Right ventricle myocardium inferior (tissue), 1 donor: ENCODE results near the gene LTO1. TPM values are rescaled to one million over a fixed set of nuclear protein-coding genes. Genes with fewer than 3 reads are reported as not detected.
A peak's percentile ranks its signal among the peaks of the same experiment; 100 is the strongest.

Experiments
- ATAC-seq: fragments of 200-7000 bp; cut with Tn5 transposase; one replicate; pipeline ENCODE4 v1.9.1; 2020; ENCODE audit warnings: mild to moderate bottlenecking, moderate library complexity
- DNase-seq: peaks from one replicate; pipeline ENCODE4 v3.0.0; 2021; ENCODE audit errors: missing footprints
- intact Hi-C: fragments of 100-400 bp; cut with DNase I; formaldehyde crosslinking; loops from one replicate; pipeline ENCODE4 v1.11.0; 2022
- total RNA-seq: library from RNA; stranded (reverse); fragmentation: NEBNext Ultra II Directional; extraction: Animal tissue kit (Norgen Biotek cat#: 25700); gene quantifications from one replicate; pipeline ENCODE4 v1.2.1, GENCODE V29; 2021
- donor health status: DM: no; HTN: yes; CAD: no; lungs with severe emphysema.

The LTO1 gene
- total RNA-seq, 1 donor from 2014 or later, result 9.2 TPM

GRCh38 chr11:69664103-69664775 is 10.9 kb downstream of the LTO1 start:
- DNase-seq, result no peak
- no peak for ATAC-seq
- intact Hi-C loops, result no loop called here

GRCh38 chr11:69663326-69663725 is 11.8 kb downstream of the LTO1 start:
- no peak for DNase-seq
- no peak for ATAC-seq
- intact Hi-C loops, result no loop called here

GRCh38 chr11:69662806-69663205 is 12.3 kb downstream of the LTO1 start:
- intact Hi-C loops, result no loop called here
- ATAC-seq (no peak), DNase-seq (peak; percentile 59)

DNA sequence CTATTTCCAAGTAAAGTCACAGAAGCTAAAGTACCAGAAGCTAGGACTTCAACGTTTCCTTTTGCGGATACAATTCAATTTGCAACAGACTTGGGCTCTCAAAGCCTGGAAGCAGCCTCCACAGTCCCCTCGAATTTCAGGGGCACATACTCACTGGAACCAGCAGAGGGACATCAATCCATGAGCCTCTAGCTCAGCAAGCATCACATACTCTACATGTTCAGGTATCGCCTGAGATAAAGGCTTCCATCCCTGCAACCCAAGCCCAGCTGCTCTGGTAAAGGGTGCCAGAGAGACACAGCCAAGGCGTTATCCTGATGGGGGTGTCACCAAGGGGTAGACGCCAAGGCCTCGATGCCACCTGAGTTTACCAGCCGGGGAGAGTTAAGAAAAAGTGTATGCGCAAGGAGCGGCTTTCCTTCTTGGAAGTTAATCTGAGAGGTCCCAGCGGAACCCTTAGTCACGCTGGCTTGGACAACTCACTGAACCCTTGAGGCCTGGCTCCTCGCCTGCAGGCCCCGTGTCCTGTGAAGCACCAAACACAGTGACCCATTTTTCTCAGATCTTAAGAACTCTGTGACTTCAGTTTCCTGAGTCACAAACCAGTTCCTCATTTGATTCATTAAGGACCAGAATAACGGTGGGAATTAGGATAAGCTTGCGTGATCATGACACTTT is 13.0 kb downstream of the LTO1 start:
- intact Hi-C loops, result no loop called here
- ATAC-seq (peak; percentile 58), DNase-seq (no peak)

DNA sequence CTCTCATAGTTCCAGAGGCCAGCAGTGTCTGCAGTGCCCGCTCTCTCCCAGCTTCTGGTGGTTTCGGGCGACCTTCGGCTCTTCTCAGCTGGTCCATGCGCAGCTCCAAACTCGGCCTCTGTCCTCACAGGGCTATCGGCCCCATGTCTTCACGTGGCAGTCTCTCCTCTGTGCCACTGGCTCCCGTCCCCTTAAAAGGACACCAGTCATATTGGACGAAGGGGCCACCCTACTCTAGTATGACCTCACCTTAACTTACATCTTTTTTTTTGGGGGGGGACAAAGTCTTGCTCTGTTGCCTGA is 13.8 kb downstream of the LTO1 start:
- ATAC-seq, result no peak
- intact Hi-C loops, result no loop called here
- no peak for DNase-seq

GRCh38 chr11:69660001-69660500 is 15.1 kb downstream of the LTO1 start:
- DNase-seq, result no peak
- ATAC-seq, result no peak
- intact Hi-C loops, result no loop called here

DNA sequence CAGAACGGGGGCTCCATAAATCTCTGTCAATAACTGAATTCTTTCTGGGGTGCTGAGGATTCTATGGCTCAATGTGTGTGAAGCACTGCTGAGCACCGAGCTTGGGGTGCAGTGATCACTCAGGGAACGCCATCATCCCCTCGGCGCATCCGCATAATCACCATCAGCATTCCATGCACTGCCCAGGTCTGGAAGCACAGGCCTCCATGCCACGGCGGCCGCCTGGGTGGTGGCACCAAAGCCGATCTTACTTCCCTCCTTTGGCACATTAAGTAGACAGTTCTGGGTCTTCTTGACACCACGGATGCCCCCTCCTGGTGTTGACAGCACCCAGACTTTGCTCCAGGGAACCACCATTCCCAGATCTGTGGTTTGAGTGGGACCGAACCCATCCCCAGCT is 15.6 kb downstream of the LTO1 start:
- ATAC-seq (no peak), DNase-seq (no peak)
- intact Hi-C loops, result no loop called here

DNA sequence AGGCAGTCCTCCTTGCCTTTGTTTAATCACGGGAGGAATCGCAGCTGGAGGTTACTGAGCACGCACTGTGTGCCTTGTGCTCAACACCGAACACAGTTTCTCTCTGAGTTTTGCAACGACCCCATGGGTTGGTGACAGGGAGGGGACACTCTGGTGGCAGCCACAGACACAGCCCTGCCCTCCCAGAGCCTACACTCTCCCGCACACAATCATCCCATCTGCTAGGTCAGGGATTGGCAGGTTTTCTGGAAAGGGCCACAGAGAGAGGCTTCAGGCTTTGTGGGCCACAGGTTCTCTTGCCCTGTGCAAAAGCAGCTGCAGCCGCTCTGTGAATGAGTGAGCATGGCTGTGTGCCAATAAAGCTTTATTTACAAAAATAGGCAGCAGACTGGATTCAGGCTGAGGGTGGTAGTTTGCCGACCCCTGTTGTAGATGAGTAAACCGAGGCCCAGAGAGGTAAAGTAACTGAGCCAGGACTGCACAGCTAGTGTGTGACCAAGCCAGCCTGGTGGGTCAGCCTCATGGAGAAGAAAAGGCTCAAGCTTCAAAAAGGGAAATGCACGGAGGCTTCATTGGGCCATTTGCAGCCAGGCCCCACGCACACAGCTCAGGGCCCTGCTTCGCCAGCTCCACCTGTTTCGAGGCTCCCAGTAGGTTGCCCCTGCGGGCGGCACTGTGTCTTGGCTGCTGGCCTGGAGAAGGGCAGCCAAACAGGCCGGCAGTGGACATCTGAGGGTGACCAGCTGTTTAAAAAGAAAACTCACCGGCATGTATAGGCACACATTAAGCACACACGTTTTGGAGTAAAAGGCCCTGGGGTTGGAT is 16.3 kb downstream of the LTO1 start:
- ATAC-seq (no peak), DNase-seq (peak; percentile 41)
- intact Hi-C loops, result no loop called here

- no peak for ATAC-seq
- peak; percentile 42 for DNase-seq
Observed at GRCh38 chr11:69657911-69658625, 17.1 kb downstream of the LTO1 start.

GRCh38 chr11:69657456-69657910 is 17.7 kb downstream of the LTO1 start:
- DNase-seq, result peak; percentile 30

More at GRCh38 chr11:69657911-69658625, 17.1 kb downstream of the LTO1 start:
- intact Hi-C loops, result no loop called here

GRCh38 chr11:69656536-69657455 is 18.4 kb downstream of the LTO1 start:
- no peak for ATAC-seq
- DNase-seq, result no peak
- intact Hi-C loops, result no loop called here

More at GRCh38 chr11:69657456-69657910, 17.7 kb downstream of the LTO1 start:
- no peak for ATAC-seq
- intact Hi-C loops, result no loop called here

GRCh38 chr11:69655479-69656428 is 19.4 kb downstream of the LTO1 start:
- no peak for ATAC-seq
- no peak for DNase-seq
- intact Hi-C loops, result no loop called here

DNA sequence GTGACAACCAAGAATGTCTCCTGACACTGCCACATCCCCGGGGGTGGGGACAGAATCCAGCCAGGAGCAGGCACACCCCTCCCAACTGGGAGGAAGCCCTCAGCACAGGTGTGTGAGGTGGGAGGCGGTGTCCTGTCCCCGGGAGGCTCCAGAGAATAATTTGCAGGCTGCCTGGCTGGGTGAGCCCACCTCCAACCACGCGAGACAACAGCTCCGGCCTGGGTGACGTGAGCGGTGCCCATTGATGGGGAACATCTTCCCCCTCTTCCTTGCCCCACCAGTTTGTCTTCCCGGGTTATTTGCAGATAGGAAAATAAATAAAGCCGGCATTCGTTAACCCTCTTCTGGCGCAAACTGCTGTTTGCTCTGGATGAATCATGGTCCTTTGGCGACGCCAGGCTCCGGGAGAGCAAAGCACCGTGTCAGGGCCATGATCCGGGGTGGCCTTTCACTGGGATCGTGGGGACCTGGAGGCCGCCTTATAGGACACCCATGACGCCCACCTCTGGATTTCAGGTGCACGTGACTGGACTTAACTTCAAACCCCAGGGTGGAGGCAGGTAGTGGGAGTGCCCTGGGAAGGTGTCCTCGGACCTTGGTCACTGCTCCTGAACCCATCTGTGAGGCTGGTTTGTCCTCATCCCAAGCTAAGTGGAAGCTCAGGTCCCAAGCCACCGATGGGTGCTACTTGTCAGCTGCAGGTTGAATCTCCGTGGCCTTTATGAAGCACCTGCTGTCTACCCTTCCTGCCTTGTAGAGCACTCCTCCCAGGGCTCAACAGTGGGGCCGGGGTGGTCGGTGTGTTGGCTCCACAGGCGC is 20.3 kb downstream of the LTO1 start:
- ATAC-seq, result no peak
- no peak for DNase-seq
- intact Hi-C loops, result no loop called here

- DNase-seq, result no peak
- ATAC-seq, result no peak
- intact Hi-C loops, result no loop called here
Observed at GRCh38 chr11:69654001-69654659, 21.0 kb downstream of the LTO1 start.

DNA sequence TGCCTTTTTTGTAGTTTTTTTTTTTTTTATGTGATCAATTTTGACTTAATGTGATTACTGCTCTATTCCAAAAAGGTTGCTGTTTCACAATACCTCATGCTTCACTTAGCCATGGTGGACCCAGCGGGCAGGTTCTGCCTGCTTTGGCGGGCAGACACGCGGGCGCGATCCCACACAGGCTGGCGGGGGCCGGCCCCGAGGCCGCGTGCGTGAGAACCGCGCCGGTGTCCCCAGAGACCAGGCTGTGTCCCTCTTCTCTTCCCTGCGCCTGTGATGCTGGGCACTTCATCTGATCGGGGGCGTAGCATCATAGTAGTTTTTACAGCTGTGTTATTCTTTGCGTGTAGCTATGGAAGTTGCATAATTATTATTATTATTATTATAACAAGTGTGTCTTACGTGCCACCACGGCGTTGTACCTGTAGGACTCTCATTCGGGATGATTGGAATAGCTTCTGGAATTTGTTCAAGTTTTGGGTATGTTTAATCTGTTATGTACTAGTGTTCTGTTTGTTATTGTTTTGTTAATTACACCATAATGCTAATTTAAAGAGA is 21.7 kb downstream of the LTO1 start:
- intact Hi-C loops, result no loop called here
- no peak for ATAC-seq

More for the DNA sequence above, 21.7 kb downstream of the LTO1 start:
- no peak for DNase-seq
